Stomach (tissue), 9 donors: ENCODE results near the gene UNC45A. TPM values are rescaled to one million over a fixed set of nuclear protein-coding genes. Genes with fewer than 3 reads are reported as not detected.
A peak's percentile ranks its signal among the peaks of the same experiment; 100 is the strongest.

Source experiments
- DNase-seq, 2 donors: peaks; one replicate each; pipeline versions ENCODE4 v3.0.0 to v3.0.0-alpha.2; 2013 to 2019
- H3K27ac ChIP-seq, 5 donors: fragments of 200-600 bp in 4 of 5; sonication (generic) in 4 of 5; one replicate each; pipeline ENCODE4 v1.5.1; 2013 to 2019; ENCODE audit warnings: mild to moderate bottlenecking in 1 of 5, moderate library complexity in 1 of 5
- H3K27me3 ChIP-seq, 3 donors: fragments of 200-600 bp; sonication (generic); one replicate each; pipeline ENCODE4 v1.5.1; 2017 to 2019; ENCODE audit warnings: mixed run types in 1 of 3
- H3K36me3 ChIP-seq, 4 donors: fragments of 200-600 bp; sonication (generic); 1 replicate in 3 of 4; 2 replicates in 1 of 4; pipeline ENCODE4 v1.5.1; 2016 to 2019
- H3K4me1 ChIP-seq, 4 donors: fragments of 200-600 bp; sonication (generic); one replicate each; pipeline ENCODE4 v1.5.1; 2016 to 2019
- H3K4me3 ChIP-seq, 4 donors: fragments of 200-600 bp; sonication (generic) in 3 of 4; one replicate each; pipeline ENCODE4 v1.5.1; 2016 to 2019; ENCODE audit warnings: mild to moderate bottlenecking in 1 of 4
- H3K9me3 ChIP-seq, 4 donors: fragments of 200-600 bp; sonication (generic); one replicate each; pipeline ENCODE4 v1.5.1; 2016 to 2019
- CTCF ChIP-seq, 7 experiments: fragments of 450-650 bp in 4 of 7; fragments of 200-600 bp in 3 of 7; sonication (generic) in 3 of 7; IDR thresholded peaks; one replicate each; pipeline ENCODE4 v1.5.1; 2016 to 2019; ENCODE audit warnings: antibody characterized with exemption in 7 of 7, control low read depth in 2 of 7, mild to moderate bottlenecking in 1 of 7
- EP300 ChIP-seq: sonication (generic); formaldehyde crosslinking; IDR thresholded peaks from one replicate; pipeline ENCODE4 v1.6.1; 2017; ENCODE audit warnings: antibody characterized with exemption
- POLR2A ChIP-seq, 4 donors: fragments of 450-650 bp; IDR thresholded peaks; one replicate each; pipeline ENCODE4 v1.6.1; 2016; ENCODE audit warnings: antibody characterized with exemption in 4 of 4, control low read depth in 2 of 4, mild to moderate bottlenecking in 1 of 4, moderate library complexity in 1 of 4
- POLR2AphosphoS5 ChIP-seq, 3 donors: sonication (generic); formaldehyde crosslinking; IDR thresholded peaks; one replicate each; pipeline ENCODE4 v1.6.1; 2016; ENCODE audit warnings: antibody characterized with exemption in 3 of 3
- WGBS, 5 donors: extraction: QIAGEN DNeasy Blood & Tissue Kit in 3 of 5; methylation state at CpG; one replicate each; pipeline versions ENCODE4 v1.1.5 to v1.1.7; 2013 to 2018; 5-methylcytosine and 5-hydroxymethylcytosine counted together
- intact Hi-C: fragments of 100-400 bp; cut with DNase I; formaldehyde crosslinking; loops from one replicate; pipeline ENCODE4 v1.15.1; 2023; ENCODE audit warnings: low total_unique reads
- polyA plus RNA-seq, 3 donors: library from polyadenylated mRNA; stranded (reverse); fragments of 200-250 nt; gene quantifications; one replicate each; pipeline ENCODE4 v1.2.3, GENCODE V29; 2013
- total RNA-seq, 5 donors: library from RNA; depleted of rRNA; stranded (reverse); fragments of >200 nt; gene quantifications; one replicate each; pipeline versions ENCODE4 v1.1.0 to v1.2.3, GENCODE V29; 2014 to 2016
- donor health status: healthy with polysubstance abuse.
- donor health status: Bipolar disorder and iron deficiency.
- donor health status: healthy.

The UNC45A gene
- total and polyA plus RNA-seq, 8 donors, result 28.0 to 63.8 (median 43.0) TPM

GRCh38 chr15:90887037-90887481 lies 48.0 kb upstream of the UNC45A start:
- H3K27me3 ChIP-seq, result no peaks in the 10 kb centered on the region
- WGBS, 5 donors, result 79 to 94% (median 92%) methylated on average over 4 to 13 of the region's 13 CpGs
- H3K4me1 ChIP-seq, result peaks cover 29 to 49% (median 43%) of the 10 kb centered on the region in 4 donors
- H3K27ac ChIP-seq, result peak overlapping the region in 1 of 5 donors; percentile 92
- intact Hi-C loops, result loop anchor here (5.0 kb wide), 1 partner anchor 235 kb away; no protein-coding TSS in a partner anchor
- no peaks in the 10 kb centered on the region for H3K9me3 ChIP-seq
- TF ChIP-seq POLR2AphosphoS5 (IDR thresholded peaks at IDR 0.05), result no peak
- no peak for TF ChIP-seq POLR2A (IDR thresholded peaks at IDR 0.05)
- H3K4me3 ChIP-seq, result no peak overlapping the region
- no peak for DNase-seq
- H3K36me3 ChIP-seq, result peaks cover 28 to 60% (median 45%) of the 10 kb centered on the region in 4 donors

- peaks cover 14 to 27% (median 27%) of the 10 kb centered on the region in 4 donors for H3K4me1 ChIP-seq
- no peak overlapping the region for H3K4me3 ChIP-seq
- intact Hi-C loops, result loop anchor here (5.0 kb wide), 1 partner anchor 237 kb away; no protein-coding TSS in a partner anchor
- no peak overlapping the region for H3K27ac ChIP-seq
- DNase-seq, result no peak
- H3K9me3 ChIP-seq, result no peaks in the 10 kb centered on the region
- 62 to 80% (median 78%) methylated on average over 9 to 18 of the region's 18 CpGs for WGBS, 5 donors
- H3K36me3 ChIP-seq, result peaks cover 46 to 74% (median 62%) of the 10 kb centered on the region in 4 donors
- H3K27me3 ChIP-seq, result no peaks in the 10 kb centered on the region
- TF ChIP-seq POLR2AphosphoS5 (IDR thresholded peaks at IDR 0.05) (no peak), CTCF (IDR thresholded peaks at IDR 0.05) (no peak), EP300 (no peak), POLR2A (IDR thresholded peaks at IDR 0.05) (no peak)
Observed at GRCh38 chr15:90889313-90889730, 45.8 kb upstream of the UNC45A start.

- H3K4me3 ChIP-seq, result no peak overlapping the region
- TF ChIP-seq EP300, result no peak
- TF ChIP-seq CTCF (IDR thresholded peaks at IDR 0.05), result no peak
- TF ChIP-seq POLR2A (IDR thresholded peaks at IDR 0.05), result no peak
- no peak for TF ChIP-seq POLR2AphosphoS5 (IDR thresholded peaks at IDR 0.05)
- WGBS, 5 donors, result 84 to 90% (median 88%) methylated on average over 23 to 31 of the region's 31 CpGs
- intact Hi-C loops, result loop anchor here (5.0 kb wide), 1 partner anchor 238 kb away; no protein-coding TSS in a partner anchor
- no peak for DNase-seq
- no peak overlapping the region for H3K27ac ChIP-seq
- H3K4me1 ChIP-seq, result peaks cover 10 to 22% (median 21%) of the 10 kb centered on the region in 4 donors
- no peaks in the 10 kb centered on the region for H3K27me3 ChIP-seq
- peaks cover 47 to 79% (median 68%) of the 10 kb centered on the region in 4 donors for H3K36me3 ChIP-seq
- no peaks in the 10 kb centered on the region for H3K9me3 ChIP-seq
Observed at GRCh38 chr15:90889736-90890456, 45.2 kb upstream of the UNC45A start.

GRCh38 chr15:90890839-90891238 lies 44.2 kb upstream of the UNC45A start:
- Histone ChIP-seq H3K4me1 (peaks cover under 1 to 12% (median 12%) of the 10 kb centered on the region in 4 donors), H3K27me3 (no peaks in the 10 kb centered on the region), H3K4me3 (no peak overlapping the region), H3K27ac (no peak overlapping the region), H3K36me3 (peaks cover 57 to 89% (median 77%) of the 10 kb centered on the region in 4 donors), H3K9me3 (no peaks in the 10 kb centered on the region)
- TF ChIP-seq POLR2A (IDR thresholded peaks at IDR 0.05), result no peak
- no peak for TF ChIP-seq EP300
- no peak for TF ChIP-seq CTCF (IDR thresholded peaks at IDR 0.05)
- no peak for TF ChIP-seq POLR2AphosphoS5 (IDR thresholded peaks at IDR 0.05)
- 84 to 91% (median 89%) methylated on average over 4 to 12 of the region's 12 CpGs for WGBS, 5 donors
- DNase-seq, result no peak
- intact Hi-C loops, result no loop called here
